SK-N-MC (cell line): ENCODE data around the gene TBC1D1.

ENCODE experiments used
- EZH2 ChIP-seq: fragments of 200-600 bp; sonication (generic); IDR thresholded peaks from one replicate; pipeline ENCODE4 v1.6.1; 2017; ENCODE audit warnings: antibody characterized with exemption
- POLR2AphosphoS5 ChIP-seq: IDR thresholded peaks from 2 replicates; pipeline ENCODE4 v1.6.1; 2012; ENCODE audit warnings: mild to moderate bottlenecking, low read depth, low read length, borderline replicate concordance

DNA sequence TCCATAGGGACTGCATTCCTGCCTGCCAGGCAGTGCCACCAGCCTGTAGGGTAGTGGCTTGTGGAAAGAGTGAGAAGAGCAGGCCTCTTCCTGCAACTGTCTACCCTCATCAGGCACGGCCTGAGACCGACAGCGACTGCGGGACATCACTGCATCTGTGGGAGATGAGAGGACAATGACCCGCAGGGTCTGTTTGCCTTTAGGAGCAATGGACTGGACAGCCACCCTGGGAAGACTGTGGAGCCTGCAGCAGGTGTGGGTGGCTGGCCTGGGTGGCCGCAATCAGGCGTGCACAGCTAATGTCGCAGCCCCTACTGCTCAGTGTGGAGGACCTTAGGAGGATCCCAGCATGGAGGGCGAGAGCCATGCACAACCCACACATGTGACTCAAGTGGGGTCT is 297.3 kb downstream of the TBC1D1 start:
- no peak for TF ChIP-seq EZH2
- no peak for TF ChIP-seq POLR2AphosphoS5
